OCI-LY1 (cell line): Measurements from ENCODE around the gene ME3.

Experiments
- EZH2 ChIP-seq: fragments of 200-600 bp; sonication (generic), shearing (Covaris generic); IDR thresholded peaks from 2 replicates; pipeline ENCODE4 v1.8.0; 2017; ENCODE audit warnings: borderline replicate concordance, mixed run types, mild to moderate bottlenecking, antibody characterized with exemption, low read length, moderate library complexity, mixed read lengths
- TF ChIP-seq, protein P1 (sequence below): fragments of 200-600 bp; sonication (generic), shearing (Covaris generic); IDR thresholded peaks from 2 replicates; pipeline ENCODE4 v1.5.1; 2017; ENCODE audit warnings: mild to moderate bottlenecking, antibody characterized with exemption, low read length, moderate library complexity, mixed read lengths

DNA sequence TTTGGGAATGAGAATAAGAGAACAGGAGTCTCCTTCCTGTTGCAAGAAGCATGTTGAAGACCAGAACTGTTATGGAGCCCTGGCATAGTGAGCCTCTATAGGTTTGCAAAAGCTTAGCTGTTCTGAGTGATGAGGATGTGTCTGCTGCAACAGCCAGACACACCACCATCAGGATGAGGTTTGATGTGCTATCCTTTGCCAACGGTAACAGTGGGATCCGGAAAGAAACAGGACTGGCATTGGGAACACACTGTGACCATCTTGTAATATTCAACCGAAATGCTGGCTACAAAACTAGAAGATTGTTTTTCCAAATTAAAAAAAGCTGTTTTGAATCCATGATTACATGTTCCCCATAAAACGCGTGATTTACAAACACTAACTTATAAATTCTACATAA is 117.0 kb downstream of the ME3 start:
- TF ChIP-seq, protein P1, sequence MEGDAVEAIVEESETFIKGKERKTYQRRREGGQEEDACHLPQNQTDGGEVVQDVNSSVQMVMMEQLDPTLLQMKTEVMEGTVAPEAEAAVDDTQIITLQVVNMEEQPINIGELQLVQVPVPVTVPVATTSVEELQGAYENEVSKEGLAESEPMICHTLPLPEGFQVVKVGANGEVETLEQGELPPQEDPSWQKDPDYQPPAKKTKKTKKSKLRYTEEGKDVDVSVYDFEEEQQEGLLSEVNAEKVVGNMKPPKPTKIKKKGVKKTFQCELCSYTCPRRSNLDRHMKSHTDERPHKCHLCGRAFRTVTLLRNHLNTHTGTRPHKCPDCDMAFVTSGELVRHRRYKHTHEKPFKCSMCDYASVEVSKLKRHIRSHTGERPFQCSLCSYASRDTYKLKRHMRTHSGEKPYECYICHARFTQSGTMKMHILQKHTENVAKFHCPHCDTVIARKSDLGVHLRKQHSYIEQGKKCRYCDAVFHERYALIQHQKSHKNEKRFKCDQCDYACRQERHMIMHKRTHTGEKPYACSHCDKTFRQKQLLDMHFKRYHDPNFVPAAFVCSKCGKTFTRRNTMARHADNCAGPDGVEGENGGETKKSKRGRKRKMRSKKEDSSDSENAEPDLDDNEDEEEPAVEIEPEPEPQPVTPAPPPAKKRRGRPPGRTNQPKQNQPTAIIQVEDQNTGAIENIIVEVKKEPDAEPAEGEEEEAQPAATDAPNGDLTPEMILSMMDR = no peak
- no peak for TF ChIP-seq EZH2
